ENCODE results near the gene VIPR1.

GRCh38 chr3:42575137-42575741 lies 72.8 kb downstream of the VIPR1 start:
- TF ChIP-seq MLX (CRISPR knock-in tag; IDR thresholded peaks at IDR 0.05) (no peak), ZBTB21 (CRISPR knock-in tag; IDR thresholded peaks at IDR 0.05; ENCODE audit: borderline replicate concordance) (no peak), NR2C2 (CRISPR knock-in tag; IDR thresholded peaks at IDR 0.05) (no peak), CTCF (IDR thresholded peaks at IDR 0.05) (no peak), FOXK1 (CRISPR knock-in tag; IDR thresholded peaks at IDR 0.05) (no peak), SMAD4 (CRISPR knock-in tag; IDR thresholded peaks at IDR 0.05) (no peak), NFATC4 (CRISPR knock-in tag; IDR thresholded peaks at IDR 0.05) (no peak), ZNF416 (CRISPR knock-in tag; IDR thresholded peaks at IDR 0.05) (no peak), SOX15 (CRISPR knock-in tag; IDR thresholded peaks at IDR 0.05) (no peak), ZNF219 (CRISPR knock-in tag; IDR thresholded peaks at IDR 0.05; ENCODE audit: borderline replicate concordance) (no peak)
